Measurements from ENCODE around the gene CHMP2A. TPM values are rescaled to one million over a fixed set of nuclear protein-coding genes. Genes with fewer than 3 reads are reported as not detected.

CHMP2A gene
- total and polyA plus RNA-seq, 2 experiments from 2014 or later: 88.6 to 186 TPM

- Histone ChIP-seq H3K27ac (peak overlapping the region; percentile 79), H3K9me3 (ENCODE audit: low read depth) (no peaks in the 10 kb centered on the region), H3K9ac (peak overlapping the region; percentile 90), H2AFZ (no peak overlapping the region), H3K36me3 (ENCODE audit: low read depth) (peaks cover 36% of the 10 kb centered on the region), H3F3A (ENCODE audit: insufficient read depth) (peaks cover 40% of the 10 kb centered on the region), H4K20me1 (ENCODE audit: insufficient read depth) (no peaks in the 10 kb centered on the region), H3K4me1 (ENCODE audit: insufficient read depth) (peaks cover 19% of the 10 kb centered on the region), H3K4me3 (peak overlapping the region; percentile 86), H3K4me2 (ENCODE audit: unreplicated experiment) (peak overlapping the region; percentile 75), H3K79me2 (ENCODE audit: insufficient read depth) (peaks cover 87% of the 10 kb centered on the region), H3K27me3 (replicated peaks; ENCODE audit: insufficient read depth) (no peaks in the 10 kb centered on the region), H3K9me2 (ENCODE audit: insufficient read depth) (no peaks in the 10 kb centered on the region)
- WGBS, 2 experiments (ENCODE audit: low coverage in 1 of 2, low lambda C conversion rate in 2 of 2, missing lambda C conversion rate in 2 of 2): 29 to 31% methylated on average over 18 of the region's 18 CpGs
- TF ChIP-seq EZH2 (IDR thresholded peaks at IDR 0.05; ENCODE audit: insufficient read depth, poor library complexity, severe bottlenecking) (no peak), EZH2phosphoT487 (IDR thresholded peaks at IDR 0.05; ENCODE audit: insufficient read depth, low read depth) (no peak)
- in situ Hi-C loops (cut with MboI): no loop called here
- DNase-seq: no peak
Measured at GRCh38 chr19:58553799-58554493, 959 bp downstream of the CHMP2A start.

- Histone ChIP-seq H3K36me3 (ENCODE audit: low read depth) (peaks cover 45% of the 10 kb centered on the region), H3K27me3 (replicated peaks; ENCODE audit: insufficient read depth) (no peaks in the 10 kb centered on the region), H3K9me2 (ENCODE audit: insufficient read depth) (no peaks in the 10 kb centered on the region), H3K79me2 (ENCODE audit: insufficient read depth) (peaks cover 95% of the 10 kb centered on the region), H3K4me3 (no peak overlapping the region), H3K4me1 (ENCODE audit: insufficient read depth) (peaks cover 19% of the 10 kb centered on the region), H3F3A (ENCODE audit: insufficient read depth) (peaks cover 40% of the 10 kb centered on the region), H2AFZ (no peak overlapping the region), H3K9ac (no peak overlapping the region), H3K27ac (no peak overlapping the region), H3K9me3 (ENCODE audit: low read depth) (no peaks in the 10 kb centered on the region), H4K20me1 (ENCODE audit: insufficient read depth) (no peaks in the 10 kb centered on the region; the same call in 1 of the 2 replicates), H3K4me2 (ENCODE audit: unreplicated experiment) (no peak overlapping the region)
- DNase-seq: no peak
- 99 to 100% methylated on average over 2 of the region's 2 CpGs for WGBS, 2 experiments (ENCODE audit: low coverage in 1 of 2, low lambda C conversion rate in 2 of 2, missing lambda C conversion rate in 2 of 2)
- TF ChIP-seq EZH2 (IDR thresholded peaks at IDR 0.05; ENCODE audit: insufficient read depth, poor library complexity, severe bottlenecking) (no peak), EZH2phosphoT487 (IDR thresholded peaks at IDR 0.05; ENCODE audit: insufficient read depth, low read depth) (no peak)
- in situ Hi-C loops (cut with MboI): no loop called here
Measured at GRCh38 chr19:58552655-58553054, 2.2 kb downstream of the CHMP2A start.

- Histone ChIP-seq H2AFZ (no peak overlapping the region), H3K36me3 (ENCODE audit: low read depth) (peaks cover 50% of the 10 kb centered on the region), H3K9me2 (ENCODE audit: insufficient read depth) (no peaks in the 10 kb centered on the region), H4K20me1 (ENCODE audit: insufficient read depth) (no peaks in the 10 kb centered on the region; the same call in 1 of the 2 replicates), H3K9me3 (ENCODE audit: low read depth) (no peaks in the 10 kb centered on the region), H3K27ac (no peak overlapping the region), H3K4me3 (no peak overlapping the region), H3K27me3 (replicated peaks; ENCODE audit: insufficient read depth) (no peaks in the 10 kb centered on the region), H3F3A (ENCODE audit: insufficient read depth) (peaks cover 40% of the 10 kb centered on the region), H3K4me1 (ENCODE audit: insufficient read depth) (peaks cover 22% of the 10 kb centered on the region), H3K4me2 (ENCODE audit: unreplicated experiment) (no peak overlapping the region), H3K9ac (no peak overlapping the region), H3K79me2 (ENCODE audit: insufficient read depth) (peaks cover 95% of the 10 kb centered on the region)
- in situ Hi-C loops (cut with MboI): no loop called here
- TF ChIP-seq EZH2 (IDR thresholded peaks at IDR 0.05; ENCODE audit: insufficient read depth, poor library complexity, severe bottlenecking) (no peak), EZH2phosphoT487 (IDR thresholded peaks at IDR 0.05; ENCODE audit: insufficient read depth, low read depth) (no peak)
- 93 to 94% methylated on average over 17 to 18 of the region's 18 CpGs for WGBS, 2 experiments (ENCODE audit: low coverage in 1 of 2, low lambda C conversion rate in 2 of 2, missing lambda C conversion rate in 2 of 2)
- DNase-seq: no peak
Measured at GRCh38 chr19:58551577-58552471, 3.1 kb downstream of the CHMP2A start.

GRCh38 chr19:58551123-58551497 is 3.8 kb downstream of the CHMP2A start:
- Histone ChIP-seq H3K9me3 (ENCODE audit: low read depth) (no peaks in the 10 kb centered on the region), H3K4me1 (ENCODE audit: insufficient read depth) (peaks cover 25% of the 10 kb centered on the region), H3K4me3 (no peak overlapping the region), H3K9ac (no peak overlapping the region), H4K20me1 (ENCODE audit: insufficient read depth) (peaks cover 6% of the 10 kb centered on the region; the same call in 1 of the 2 replicates), H3F3A (ENCODE audit: insufficient read depth) (peaks cover 40% of the 10 kb centered on the region), H3K36me3 (ENCODE audit: low read depth) (peaks cover 47% of the 10 kb centered on the region), H2AFZ (no peak overlapping the region), H3K79me2 (ENCODE audit: insufficient read depth) (peaks cover 95% of the 10 kb centered on the region), H3K27me3 (replicated peaks; ENCODE audit: insufficient read depth) (no peaks in the 10 kb centered on the region), H3K4me2 (ENCODE audit: unreplicated experiment) (no peak overlapping the region), H3K27ac (no peak overlapping the region), H3K9me2 (ENCODE audit: insufficient read depth) (no peaks in the 10 kb centered on the region)
- 61 to 68% methylated on average over 1 of the region's 1 CpG for whole genome bisulfite sequencing, 2 experiments (ENCODE audit: low coverage in 1 of 2, low lambda C conversion rate in 2 of 2, missing lambda C conversion rate in 2 of 2)
- TF ChIP-seq EZH2 (IDR thresholded peaks at IDR 0.05; ENCODE audit: insufficient read depth, poor library complexity, severe bottlenecking) (no peak), EZH2phosphoT487 (IDR thresholded peaks at IDR 0.05; ENCODE audit: insufficient read depth, low read depth) (no peak)
- no peak for DNase-seq
- in situ Hi-C loops (cut with MboI): no loop called here

Measured in GM23248 (cell line).